Activated T-cell treated with anti-CD3 and anti-CD28 coated beads, Interleukin-2, amount 50 U/mL, for 72 hours (primary cell): Measurements from ENCODE around the gene NUDT6. TPM values are rescaled to one million over a fixed set of nuclear protein-coding genes. Genes with fewer than 3 reads are reported as not detected.

Experiments
- ATAC-seq, 2 donors: fragments of 150-1000 bp; cut with Tn5 transposase; replicated peaks in 1 of 2; 2 replicates each; pipeline ENCODE4 v1.10.0; 2021; ENCODE audit warnings: moderate library complexity in 2 of 2, mild to moderate bottlenecking in 1 of 2
- DNase-seq, 2 donors: peaks; one replicate each; pipeline ENCODE4 v3.0.0; 2021 to 2022; ENCODE audit warnings: mixed read lengths in 1 of 2
- H3K27ac Mint-ChIP-seq: one replicate; pipeline ENCODE4 v1.8.0; 2022; ENCODE audit warnings: mild to moderate bottlenecking, moderate library complexity, mixed read lengths
- H3K27me3 Mint-ChIP-seq: one replicate; pipeline ENCODE4 v1.8.0; 2022; ENCODE audit warnings: low read depth, mixed read lengths
- H3K36me3 Mint-ChIP-seq, 2 donors: one replicate each; pipeline ENCODE4 v1.8.0; 2022; ENCODE audit warnings: mixed read lengths in 2 of 2, mild to moderate bottlenecking in 1 of 2; ENCODE audit not compliant: insufficient read depth in 2 of 2
- H3K4me1 Mint-ChIP-seq: one replicate; pipeline ENCODE4 v1.8.0; 2022; ENCODE audit warnings: low read depth, mixed read lengths
- H3K4me3 Mint-ChIP-seq, 2 donors: one replicate each; pipeline ENCODE4 v1.8.0; 2022; ENCODE audit warnings: mild to moderate bottlenecking in 2 of 2, mixed read lengths in 2 of 2, moderate library complexity in 2 of 2
- H3K9me3 Mint-ChIP-seq, 2 donors: one replicate each; pipeline ENCODE4 v1.8.0; 2022; ENCODE audit warnings: mixed read lengths in 2 of 2
- total RNA-seq, 2 donors: library from RNA; stranded (reverse); gene quantifications; one replicate each; pipeline ENCODE4 v1.2.3, GENCODE V29; 2022

The NUDT6 gene
- total RNA-seq, 2 donors from 2014 or later = 8.5 to 10.3 TPM

DNA sequence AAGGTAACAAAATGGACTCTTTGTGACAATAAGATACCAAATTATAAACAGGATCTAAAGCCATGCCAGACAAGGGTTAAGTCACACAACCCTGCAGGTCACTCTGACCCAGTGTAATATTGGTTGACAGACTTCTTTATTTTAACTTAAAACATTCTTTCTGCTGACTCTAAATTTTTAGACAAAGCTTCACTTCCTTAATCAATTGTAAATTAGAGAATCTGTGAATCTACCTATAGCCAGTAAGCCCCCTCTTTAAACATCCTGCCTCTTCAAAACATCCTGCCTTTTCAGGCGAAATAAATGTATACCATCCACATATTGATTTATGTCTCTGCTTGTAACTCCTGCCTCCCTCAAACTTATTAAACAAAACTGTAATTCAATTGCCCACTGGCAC, 14.2 kb downstream of the NUDT6 start:
- Mint-ChIP-seq H3K9me3 (no peaks in the 10 kb centered on the region), H3K27ac (no peak overlapping the region), H3K4me3 (no peak overlapping the region), H3K27me3 (no peaks in the 10 kb centered on the region), H3K4me1 (no peaks in the 10 kb centered on the region), H3K36me3 (peaks cover 0 to 2% of the 10 kb centered on the region in 2 donors)
- ATAC-seq (no peak), DNase-seq (no peak)

GRCh38 chr4:122906859-122907305, 15.5 kb downstream of the NUDT6 start:
- Mint-ChIP-seq H3K4me1 (no peaks in the 10 kb centered on the region), H3K36me3 (peaks cover 0 to 2% of the 10 kb centered on the region in 2 donors), H3K27ac (no peak overlapping the region), H3K9me3 (no peaks in the 10 kb centered on the region), H3K4me3 (no peak overlapping the region), H3K27me3 (no peaks in the 10 kb centered on the region)
- ATAC-seq = no peak
- DNase-seq = no peak

DNA sequence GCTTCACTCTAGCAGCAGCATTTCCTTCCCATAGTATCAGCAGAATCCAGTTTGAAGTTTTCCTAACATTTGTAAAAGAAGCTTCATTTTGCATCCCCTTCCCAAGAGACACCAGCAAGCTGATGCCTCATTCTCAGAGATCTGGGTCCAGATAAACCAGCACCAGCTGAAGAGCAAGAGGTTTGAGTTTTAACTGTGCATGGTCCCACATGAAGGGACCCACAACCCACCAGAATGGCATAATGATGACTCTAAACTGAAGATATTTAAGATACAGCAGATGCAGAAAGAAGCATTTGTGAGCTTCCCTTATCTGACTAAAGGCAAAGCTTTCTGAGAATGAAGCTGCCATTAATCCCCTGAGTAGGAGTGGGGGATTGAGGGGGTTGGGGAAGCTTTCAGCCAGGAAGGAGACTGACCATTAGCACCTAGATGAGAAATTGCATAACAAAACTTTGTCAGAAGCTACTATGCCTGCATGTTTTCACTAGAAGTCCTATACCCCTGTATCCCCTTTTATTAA, 18.6 kb downstream of the NUDT6 start:
- ATAC-seq = no peak
- no peaks in the 10 kb centered on the region for H3K4me1 Mint-ChIP-seq

DNA sequence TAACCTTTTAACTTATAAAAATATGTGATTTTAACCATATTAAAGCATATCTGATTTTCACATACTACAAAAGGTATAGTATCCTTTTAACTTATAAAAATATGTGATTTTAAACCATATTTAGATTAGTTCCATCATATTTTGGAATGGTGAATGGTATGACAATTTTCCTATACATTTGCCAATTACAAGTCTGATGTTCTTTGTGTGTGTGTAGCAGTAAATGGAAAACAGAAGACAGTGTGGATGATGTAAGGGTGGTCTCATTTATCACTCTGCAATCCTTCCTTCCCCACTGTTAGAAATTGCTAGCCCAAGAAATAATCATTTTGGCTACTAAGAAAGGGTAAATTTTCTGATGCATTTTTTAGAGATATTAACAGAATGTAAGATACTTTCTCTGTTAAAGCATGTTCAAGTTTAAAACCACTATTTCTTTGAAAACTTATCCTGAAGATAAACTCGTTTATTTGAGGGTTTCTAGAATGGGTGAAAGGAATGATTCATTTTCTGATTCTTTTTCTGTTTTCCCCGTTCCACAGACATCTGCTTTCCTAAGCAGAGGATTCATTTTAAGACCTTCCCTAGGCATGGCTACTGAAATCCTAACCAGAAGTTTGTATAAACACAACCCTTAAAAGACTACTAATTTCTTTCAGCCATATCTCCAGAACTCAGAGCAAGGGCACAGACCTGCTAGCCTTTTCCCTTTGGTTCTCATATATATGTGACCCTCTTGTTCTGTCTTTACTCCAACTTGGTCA, 21.0 kb downstream of the NUDT6 start:
- no peaks in the 10 kb centered on the region for H3K27me3 Mint-ChIP-seq
- H3K4me3 Mint-ChIP-seq = no peak overlapping the region
- no peaks in the 10 kb centered on the region for H3K9me3 Mint-ChIP-seq
- no peaks in the 10 kb centered on the region for H3K36me3 Mint-ChIP-seq
- no peak overlapping the region for H3K27ac Mint-ChIP-seq
- DNase-seq (no peak), ATAC-seq (no peak)
- no peaks in the 10 kb centered on the region for H3K4me1 Mint-ChIP-seq

More for the DNA sequence above, 18.6 kb downstream of the NUDT6 start:
- Mint-ChIP-seq H3K9me3 (no peaks in the 10 kb centered on the region), H3K27me3 (no peaks in the 10 kb centered on the region), H3K27ac (no peak overlapping the region), H3K36me3 (peaks cover 0 to 2% of the 10 kb centered on the region in 2 donors), H3K4me3 (no peak overlapping the region)
- no peak for DNase-seq

GRCh38 chr4:122900314-122900713, 22.1 kb downstream of the NUDT6 start:
- Mint-ChIP-seq H3K4me3 (no peak overlapping the region), H3K36me3 (no peaks in the 10 kb centered on the region), H3K4me1 (no peaks in the 10 kb centered on the region), H3K27ac (no peak overlapping the region), H3K9me3 (no peaks in the 10 kb centered on the region), H3K27me3 (no peaks in the 10 kb centered on the region)
- no peak for DNase-seq
- ATAC-seq = no peak

- Mint-ChIP-seq H3K27me3 (no peaks in the 10 kb centered on the region), H3K27ac (no peak overlapping the region), H3K36me3 (no peaks in the 10 kb centered on the region), H3K9me3 (no peaks in the 10 kb centered on the region), H3K4me3 (no peak overlapping the region), H3K4me1 (no peaks in the 10 kb centered on the region)
- ATAC-seq (no peak), DNase-seq (no peak)
These were observed 22.7 kb downstream of the NUDT6 start for GRCh38 chr4:122899682-122900081.

DNA sequence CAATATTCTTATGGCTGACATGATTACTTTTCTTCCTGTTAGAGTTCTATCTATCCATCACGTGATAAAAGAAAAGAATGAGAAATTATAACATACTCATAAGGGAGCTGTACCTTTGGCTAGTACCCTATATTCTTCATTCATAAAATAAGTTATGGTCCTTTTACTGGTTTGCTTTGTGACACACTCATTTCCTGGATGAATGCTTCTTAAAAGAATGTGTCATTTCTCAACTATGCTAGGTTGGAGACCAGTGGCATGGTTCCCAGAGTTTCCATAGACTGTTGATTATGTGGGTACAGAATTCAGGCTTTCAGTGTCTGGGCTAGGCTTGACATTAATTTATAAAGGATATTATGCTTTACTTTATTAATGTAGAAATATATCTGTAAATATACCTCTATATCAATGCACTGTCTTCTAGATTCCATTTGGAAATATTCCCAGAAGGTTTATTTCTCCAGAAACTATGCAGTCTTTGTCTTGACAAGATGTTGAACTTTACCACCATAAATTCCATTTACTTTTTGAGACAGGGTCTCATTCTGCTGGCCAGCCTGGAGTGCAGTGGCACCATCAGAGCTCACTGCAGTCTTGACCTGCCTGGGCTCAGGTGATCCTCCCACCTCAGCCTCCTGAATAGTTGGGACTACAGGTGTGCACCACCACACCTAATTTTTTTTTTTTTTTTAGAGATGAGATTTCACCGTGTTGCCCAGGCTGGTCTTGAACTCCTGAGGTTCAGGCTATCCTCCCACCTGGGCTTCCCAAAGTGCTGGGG, 23.8 kb downstream of the NUDT6 start:
- no peak for DNase-seq
- no peaks in the 10 kb centered on the region for H3K36me3 Mint-ChIP-seq
- no peak overlapping the region for H3K4me3 Mint-ChIP-seq
- H3K27me3 Mint-ChIP-seq = no peaks in the 10 kb centered on the region
- no peaks in the 10 kb centered on the region for H3K4me1 Mint-ChIP-seq
- H3K27ac Mint-ChIP-seq = no peak overlapping the region
- no peak for ATAC-seq
- H3K9me3 Mint-ChIP-seq = no peaks in the 10 kb centered on the region

DNA sequence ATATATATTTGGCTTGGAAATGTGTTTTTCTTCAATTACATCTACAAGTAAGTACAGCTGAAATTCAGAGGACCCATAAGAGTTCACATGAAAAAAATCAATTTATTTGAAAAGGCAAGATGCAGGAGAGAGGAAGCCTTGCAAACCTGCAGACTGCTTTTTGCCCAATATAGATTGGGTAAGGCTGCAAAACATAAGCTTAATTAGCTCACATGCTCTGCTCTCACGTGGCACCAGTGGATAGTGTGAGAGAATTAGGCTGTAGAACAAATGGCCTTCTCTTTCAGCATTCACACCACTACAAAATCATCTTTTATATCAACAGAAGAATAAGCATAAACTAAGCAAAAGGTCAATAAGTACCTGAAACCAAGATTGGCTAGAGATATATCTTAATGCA, 26.1 kb downstream of the NUDT6 start:
- H3K9me3 Mint-ChIP-seq = no peaks in the 10 kb centered on the region
- H3K27ac Mint-ChIP-seq = no peak overlapping the region
- H3K4me1 Mint-ChIP-seq = no peaks in the 10 kb centered on the region
- DNase-seq = no peak
- H3K27me3 Mint-ChIP-seq = no peaks in the 10 kb centered on the region
- no peaks in the 10 kb centered on the region for H3K36me3 Mint-ChIP-seq
- no peak for ATAC-seq
- H3K4me3 Mint-ChIP-seq = no peak overlapping the region

DNA sequence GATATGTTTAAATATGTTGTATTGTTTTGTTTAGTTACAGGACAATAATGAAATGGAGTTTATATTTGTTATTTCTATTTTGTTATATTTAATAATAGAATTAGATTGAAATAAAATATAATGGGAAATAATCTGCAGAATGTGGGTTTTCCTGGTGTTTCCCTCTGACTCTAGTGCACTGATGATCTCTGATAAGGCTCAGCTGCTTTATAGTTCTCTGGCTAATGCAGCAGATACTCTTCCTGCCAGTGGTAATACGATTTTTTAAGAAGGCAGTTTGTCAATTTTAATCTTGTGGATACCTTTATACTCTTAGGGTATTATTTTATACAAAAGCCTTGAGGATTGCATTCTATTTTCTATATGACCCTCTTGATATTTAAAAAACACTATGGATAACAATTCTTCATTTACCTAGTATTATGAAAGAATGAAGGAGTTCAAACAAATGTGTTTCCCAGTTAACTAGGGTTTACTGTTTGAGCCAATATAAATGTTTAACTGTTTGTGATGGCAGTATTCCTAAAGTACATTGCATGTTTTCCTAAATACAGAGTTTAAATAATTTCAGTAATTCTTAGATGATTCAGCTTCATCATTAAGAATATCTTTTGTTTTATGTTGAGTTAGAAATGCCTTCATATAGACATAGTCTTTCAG, 26.9 kb downstream of the NUDT6 start:
- Mint-ChIP-seq H3K27ac (no peak overlapping the region), H3K4me1 (no peaks in the 10 kb centered on the region), H3K4me3 (no peak overlapping the region), H3K9me3 (no peaks in the 10 kb centered on the region), H3K36me3 (no peaks in the 10 kb centered on the region), H3K27me3 (no peaks in the 10 kb centered on the region)
- DNase-seq (no peak), ATAC-seq (no peak)

- Mint-ChIP-seq H3K4me3 (no peak overlapping the region), H3K27ac (no peak overlapping the region), H3K4me1 (no peaks in the 10 kb centered on the region), H3K9me3 (no peaks in the 10 kb centered on the region), H3K36me3 (no peaks in the 10 kb centered on the region), H3K27me3 (no peaks in the 10 kb centered on the region)
- ATAC-seq (no peak), DNase-seq (no peak)
These were observed 27.6 kb downstream of the NUDT6 start for GRCh38 chr4:122894827-122895226.

DNA sequence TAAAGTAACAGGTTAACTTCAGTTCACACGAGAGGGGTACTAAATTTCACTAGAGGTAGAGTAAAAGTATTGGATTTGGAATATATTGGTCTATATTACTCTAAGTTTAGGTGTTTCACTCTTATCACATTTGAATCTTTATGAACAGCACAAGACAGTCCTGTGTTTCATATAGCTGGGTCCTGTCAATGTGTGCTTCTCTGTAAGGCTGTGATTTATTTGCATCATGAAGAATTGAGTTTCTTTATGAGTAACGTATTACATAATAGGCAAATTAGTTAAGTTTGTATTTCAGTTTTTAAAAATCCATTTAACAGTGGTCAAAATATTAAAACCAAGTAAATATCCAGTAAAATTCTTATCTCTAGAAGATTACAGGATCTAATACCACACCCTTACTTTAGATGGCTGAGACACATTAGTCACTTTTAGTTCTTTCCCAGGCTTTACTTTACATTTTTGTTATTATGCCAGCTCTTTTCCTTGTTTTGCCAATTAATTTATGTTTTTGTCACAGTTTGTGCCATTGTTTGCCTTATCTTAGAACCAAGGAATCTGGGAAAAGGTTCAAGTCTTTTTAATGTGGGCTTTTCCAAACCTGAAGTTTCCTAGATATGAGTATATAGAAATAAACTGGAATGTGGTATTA, 32.1 kb downstream of the NUDT6 start:
- H3K27me3 Mint-ChIP-seq = no peaks in the 10 kb centered on the region
- H3K4me3 Mint-ChIP-seq = no peak overlapping the region
- no peak overlapping the region for H3K27ac Mint-ChIP-seq
- no peak for DNase-seq
- H3K4me1 Mint-ChIP-seq = no peaks in the 10 kb centered on the region
- no peaks in the 10 kb centered on the region for H3K9me3 Mint-ChIP-seq
- ATAC-seq = no peak
- no peaks in the 10 kb centered on the region for H3K36me3 Mint-ChIP-seq

DNA sequence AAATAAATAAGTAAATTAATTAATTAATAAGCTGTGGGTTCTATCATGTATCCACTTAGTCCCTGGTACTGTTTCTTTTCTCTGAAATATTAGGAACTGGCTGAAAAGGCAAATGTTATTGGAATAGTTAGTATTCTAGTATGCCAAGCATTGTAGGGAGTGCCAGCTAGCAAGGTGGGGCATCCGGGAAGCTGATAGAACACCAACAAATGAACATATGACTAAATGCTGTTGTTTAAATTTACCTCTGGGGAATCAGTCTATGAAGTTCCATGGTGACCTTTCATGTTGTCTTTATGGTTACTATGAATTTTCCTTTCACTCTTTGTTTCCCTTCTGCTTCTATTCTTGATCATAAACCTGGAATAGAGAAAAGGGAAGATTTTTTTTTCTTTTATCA, 32.7 kb downstream of the NUDT6 start:
- H3K4me1 Mint-ChIP-seq = no peaks in the 10 kb centered on the region
- no peak overlapping the region for H3K4me3 Mint-ChIP-seq

GRCh38 chr4:122884499-122884898, 37.9 kb downstream of the NUDT6 start:
- peaks cover 10% of the 10 kb centered on the region for H3K27me3 Mint-ChIP-seq
- no peak overlapping the region for H3K27ac Mint-ChIP-seq
- peaks cover 2 to 5% of the 10 kb centered on the region in 2 donors for H3K9me3 Mint-ChIP-seq
- peaks cover 4 to 5% of the 10 kb centered on the region in 2 donors for H3K36me3 Mint-ChIP-seq
- H3K4me3 Mint-ChIP-seq = no peak overlapping the region
- ATAC-seq = no peak
- no peak for DNase-seq
- no peaks in the 10 kb centered on the region for H3K4me1 Mint-ChIP-seq

More for the DNA sequence above, 32.7 kb downstream of the NUDT6 start:
- no peak for DNase-seq
- no peak for ATAC-seq
- Mint-ChIP-seq H3K9me3 (no peaks in the 10 kb centered on the region), H3K36me3 (no peaks in the 10 kb centered on the region), H3K27me3 (no peaks in the 10 kb centered on the region), H3K27ac (no peak overlapping the region)
